Neural cell (in vitro differentiated cells): ENCODE results near the gene DUS1L. TPM values are rescaled to one million over a fixed set of nuclear protein-coding genes. Genes with fewer than 3 reads are reported as not detected.

Source experiments
- H2AFZ ChIP-seq: fragments of 200-600, 300-800 bp; sonication (generic), shearing (Covaris generic); 2 replicates; pipeline ENCODE4 v1.6.0; 2014; ENCODE audit warnings: low read depth, mild to moderate bottlenecking, antibody characterized with exemption, low read length, moderate library complexity
- H3F3A ChIP-seq: fragments of 200-600 bp; shearing (Covaris generic); 2 replicates; pipeline ENCODE4 v1.6.1; 2016; ENCODE audit warnings: mild to moderate bottlenecking, moderate library complexity, mixed read lengths, antibody characterized with exemption, low read length; ENCODE audit not compliant: insufficient read depth, poor library complexity, severe bottlenecking
- H3K27ac ChIP-seq: fragments of 200-600, 300-800 bp; sonication (generic), shearing (Covaris generic); 2 replicates; pipeline ENCODE4 v1.5.1; 2014; ENCODE audit warnings: mild to moderate bottlenecking, low read length, moderate library complexity
- H3K27me3 ChIP-seq: fragments of 300-800, 200-600 bp; sonication (generic), shearing (Covaris generic); 2 replicates; pipeline ENCODE4 v1.6.0; 2014; ENCODE audit warnings: mild to moderate bottlenecking, low read depth, low read length, moderate library complexity; ENCODE audit not compliant: insufficient read depth
- H3K36me3 ChIP-seq: fragments of 300-800, 200-600 bp; sonication (generic), shearing (Covaris generic); 2 replicates; pipeline ENCODE4 v1.5.1; 2014; ENCODE audit warnings: mild to moderate bottlenecking, antibody characterized with exemption, low read length, moderate library complexity; ENCODE audit not compliant: insufficient read depth
- H3K4me2 ChIP-seq: fragments of 300-800, 200-600 bp; sonication (generic), shearing (Covaris generic); 2 replicates; pipeline ENCODE4 v1.6.0; 2014; ENCODE audit warnings: mild to moderate bottlenecking, low read length
- H3K4me3 ChIP-seq: fragments of 300-800, 200-600 bp; sonication (generic), shearing (Covaris generic); 2 replicates; pipeline ENCODE4 v1.5.1; 2014; ENCODE audit warnings: mild to moderate bottlenecking, low read length, moderate library complexity
- H3K79me2 ChIP-seq: fragments of 200-600 bp; shearing (Covaris generic); replicated peaks from 2 replicates; pipeline ENCODE4 v1.6.0; 2014; ENCODE audit warnings: mild to moderate bottlenecking, low read length, moderate library complexity; ENCODE audit not compliant: insufficient read depth
- H3K9ac ChIP-seq: fragments of 300-800, 200-600 bp; sonication (generic), shearing (Covaris generic); 2 replicates; pipeline ENCODE4 v1.6.1; 2016; ENCODE audit warnings: mild to moderate bottlenecking, low read length, mixed read lengths
- H3K9me2 ChIP-seq: fragments of 200-600 bp; shearing (Covaris generic); 2 replicates; pipeline ENCODE4 v1.6.1; 2016; ENCODE audit warnings: mild to moderate bottlenecking, low read length, mixed read lengths; ENCODE audit not compliant: insufficient read depth
- H3K9me3 ChIP-seq: fragments of 200-600, 300-800 bp; sonication (generic), shearing (Covaris generic); 2 replicates; pipeline ENCODE4 v1.6.1; 2016; ENCODE audit warnings: mild to moderate bottlenecking, mixed run types, low read length, moderate library complexity, mixed read lengths
- H4K20me1 ChIP-seq: fragments of 200-600 bp; shearing (Covaris generic); 2 replicates; pipeline ENCODE4 v1.6.1; 2016; ENCODE audit warnings: mild to moderate bottlenecking, mixed run types; ENCODE audit not compliant: insufficient read depth
- CTCF ChIP-seq: fragments of 450-650 bp; IDR thresholded peaks from 2 replicates; pipeline ENCODE4 v1.5.1; 2014; ENCODE audit warnings: antibody characterized with exemption, mild to moderate bottlenecking, moderate library complexity; ENCODE audit not compliant: poor library complexity, severe bottlenecking
- EP300 ChIP-seq: fragments of 450-650 bp; conservative IDR thresholded peaks from 2 replicates; pipeline ENCODE4 v1.6.1; 2014; ENCODE audit warnings: antibody characterized with exemption, mild to moderate bottlenecking, moderate library complexity; ENCODE audit not compliant: poor library complexity, severe bottlenecking
- EZH2 ChIP-seq: fragments of 200-600, 300-800 bp; shearing (Covaris generic), sonication (generic); IDR thresholded peaks from 2 replicates; pipeline ENCODE4 v1.6.1; 2014; ENCODE audit warnings: antibody characterized with exemption, low read length, borderline replicate concordance, mild to moderate bottlenecking; ENCODE audit not compliant: insufficient read depth, poor library complexity, severe bottlenecking
- MXI1 ChIP-seq: fragments of 450-650 bp; conservative IDR thresholded peaks from 2 replicates; pipeline ENCODE4 v1.6.1; 2014; ENCODE audit warnings: antibody characterized with exemption, mild to moderate bottlenecking; ENCODE audit not compliant: poor library complexity, severe bottlenecking
- POLR2AphosphoS5 ChIP-seq: IDR thresholded peaks from 2 replicates; pipeline ENCODE4 v1.6.1; 2012
- RAD21 ChIP-seq: fragments of 450-650 bp; conservative IDR thresholded peaks from 2 replicates; pipeline ENCODE4 v1.6.1; 2014; ENCODE audit warnings: antibody characterized with exemption, mild to moderate bottlenecking, moderate library complexity
- REST ChIP-seq: IDR thresholded peaks from 2 replicates; pipeline ENCODE4 v1.6.1; 2012; ENCODE audit warnings: borderline replicate concordance
- SMC3 ChIP-seq: fragments of 450-650 bp; conservative IDR thresholded peaks from 2 replicates; pipeline ENCODE4 v1.6.1; 2014; ENCODE audit warnings: antibody characterized with exemption, mild to moderate bottlenecking, moderate library complexity; ENCODE audit not compliant: poor library complexity
- TAF1 ChIP-seq: IDR thresholded peaks from 2 replicates; pipeline ENCODE4 v1.6.1; 2012; ENCODE audit warnings: low read depth
- polyA plus RNA-seq: library from polyadenylated mRNA; depleted of rRNA; stranded (reverse); fragments of >200 nt; gene quantifications from 2 replicates; pipeline ENCODE4 v1.2.3, GENCODE V29; 2014

The DUS1L gene
- polyA plus RNA-seq, 1 donor from 2014 or later, result 100 TPM

GRCh38 chr17:82092628-82092994, 27.0 kb upstream of the DUS1L start:
- no peaks in the 10 kb centered on the region for H3F3A ChIP-seq
- peaks cover 24% of the 10 kb centered on the region for H3K79me2 ChIP-seq
- H4K20me1 ChIP-seq, result no peaks in the 10 kb centered on the region
- no peak overlapping the region for H2AFZ ChIP-seq
- H3K4me2 ChIP-seq, result no peak overlapping the region
- H3K4me3 ChIP-seq, result no peak overlapping the region
- no peak overlapping the region for H3K9ac ChIP-seq
- no peak for TF ChIP-seq RAD21
- TF ChIP-seq SMC3, result no peak
- TF ChIP-seq MXI1, result no peak
- no peak for TF ChIP-seq POLR2AphosphoS5
- TF ChIP-seq TAF1, result no peak
- TF ChIP-seq EP300, result no peak
- TF ChIP-seq EZH2, result no peak
- TF ChIP-seq CTCF, result no peak
- no peak for TF ChIP-seq REST
- no peaks in the 10 kb centered on the region for H3K9me3 ChIP-seq
- H3K27me3 ChIP-seq, result no peaks in the 10 kb centered on the region
- H3K27ac ChIP-seq, result no peak overlapping the region
- H3K9me2 ChIP-seq, result no peaks in the 10 kb centered on the region
- H3K36me3 ChIP-seq, result no peaks in the 10 kb centered on the region

- H3K9ac ChIP-seq, result no peak overlapping the region
- H3K36me3 ChIP-seq, result no peaks in the 10 kb centered on the region
- no peaks in the 10 kb centered on the region for H3K27me3 ChIP-seq
- no peaks in the 10 kb centered on the region for H3K9me2 ChIP-seq
- H3F3A ChIP-seq, result no peaks in the 10 kb centered on the region
- H3K79me2 ChIP-seq, result peaks cover 23% of the 10 kb centered on the region
- TF ChIP-seq REST (no peak), TAF1 (no peak), CTCF (no peak)
- no peak overlapping the region for H3K4me3 ChIP-seq
- H4K20me1 ChIP-seq, result no peaks in the 10 kb centered on the region
- H3K9me3 ChIP-seq, result no peaks in the 10 kb centered on the region
- H3K4me2 ChIP-seq, result no peak overlapping the region
- no peak overlapping the region for H3K27ac ChIP-seq
- H2AFZ ChIP-seq, result no peak overlapping the region
These were observed 26.5 kb upstream of the DUS1L start for GRCh38 chr17:82092094-82092586.
